K562 (cell line): ENCODE results near the gene SOX6. TPM values are rescaled to one million over a fixed set of nuclear protein-coding genes. Genes with fewer than 3 reads are reported as not detected.

ENCODE experiments used
- ATAC-seq: fragments of 200-7000 bp; cut with Tn5 transposase; 3 replicates; pipeline ENCODE4 v1.9.1; 2020; ENCODE audit warnings: moderate library complexity
- BruUV-seq: library from RNA; stranded (reverse); fragments of 400-500 nt; replicated peaks from 2 replicates; lab custom pipeline; 2021; lab: Mats Ljungman, UMichigan
- CTCF ChIA-PET: fragments of 300-600 bp; formaldehyde crosslinking; extraction: SDS; loops from one replicate; lab custom pipeline; 2021; ENCODE audit warnings: low intra/inter-chr PET ratio; lab: Yijun Ruan, JAX
- POLR2A ChIA-PET: fragments of 300-600, 350-650 bp; sonication (Branson Sonifier 250); formaldehyde crosslinking; extraction: SDS; loops from one replicate; lab custom pipeline; 2021; ENCODE audit warnings: antibody characterized with exemption, inconsistent platforms; lab: Yijun Ruan, JAX
- DNase-seq, 4 experiments: peaks; one replicate each; pipeline versions ENCODE4 v3.0.0 to v3.0.0-alpha.2; 2011 to 2018; ENCODE audit warnings: low spot score in 3 of 4, mixed read lengths in 3 of 4; ENCODE audit errors: extremely low read depth in 1 of 4
- FAIRE-seq: peaks from 2 replicates; lab custom pipeline; 2011; peaks lifted over from hg19 to GRCh38; lab: Jason Lieb, UNC
- H2AFZ ChIP-seq: 2 replicates; pipeline ENCODE4 v1.6.0; 2011; ENCODE audit warnings: low read depth, low read length, control low read depth, inconsistent platforms
- H3K27ac ChIP-seq: fragments of 200-600 bp; 3 replicates; pipeline ENCODE4 v1.8.0; 2011; ENCODE audit warnings: low read depth, mild to moderate bottlenecking, control low read depth, inconsistent platforms, low read length, moderate library complexity, mixed read lengths; ENCODE audit errors: extremely low read depth
- H3K27me3 ChIP-seq, 2 experiments: fragments of 300-600 bp in 1 of 2; 2 replicates in 1 of 2; 3 replicates in 1 of 2; pipeline versions ENCODE4 v1.6.0 to v1.8.0; 2011; ENCODE audit warnings: inconsistent platforms in 2 of 2, low read length in 2 of 2, mild to moderate bottlenecking in 1 of 2, mixed read lengths in 1 of 2, moderate library complexity in 1 of 2; ENCODE audit not compliant: control insufficient read depth in 2 of 2, insufficient read depth in 2 of 2
- H3K36me3 ChIP-seq: fragments of 300-600 bp; 3 replicates; pipeline ENCODE4 v1.8.0; 2011; ENCODE audit warnings: mild to moderate bottlenecking, low read length, inconsistent platforms; ENCODE audit not compliant: control insufficient read depth, insufficient read depth
- H3K4me1 ChIP-seq, 2 experiments: fragments of 200-600 bp in 1 of 2; replicated peaks in 1 of 2; 2 replicates in 1 of 2; 3 replicates in 1 of 2; pipeline versions ENCODE4 v1.5.1 to v1.8.0; 2011; ENCODE audit warnings: inconsistent platforms in 2 of 2, low read length in 2 of 2, mild to moderate bottlenecking in 1 of 2, mixed read lengths in 1 of 2, moderate library complexity in 1 of 2; ENCODE audit not compliant: control insufficient read depth in 2 of 2, insufficient read depth in 2 of 2
- H3K4me2 ChIP-seq: 2 replicates; pipeline ENCODE4 v1.6.1; 2011; ENCODE audit warnings: low read length, control low read depth, inconsistent platforms, mixed read lengths; ENCODE audit not compliant: insufficient read depth
- H3K4me3 ChIP-seq: fragments of 200-600 bp; sonication (generic), shearing (Covaris generic); 2 replicates; pipeline ENCODE4 v1.5.1; 2016; ENCODE audit warnings: control low read depth, inconsistent platforms
- H3K79me2 ChIP-seq: fragments of 200-600 bp; 3 replicates; pipeline ENCODE4 v1.8.0; 2011; ENCODE audit warnings: low read length, inconsistent platforms; ENCODE audit not compliant: control insufficient read depth, insufficient read depth
- H3K9ac ChIP-seq, 2 experiments: 2 replicates each; pipeline versions ENCODE4 v1.6.0 to v1.6.1; 2011; ENCODE audit warnings: low read depth in 2 of 2, low read length in 2 of 2, control low read depth in 1 of 2, inconsistent platforms in 1 of 2, mild to moderate bottlenecking in 1 of 2, mixed read lengths in 1 of 2; ENCODE audit not compliant: insufficient read depth in 1 of 2
- H3K9me1 ChIP-seq: one replicate; pipeline ENCODE4 v1.6.0; 2011; ENCODE audit warnings: inconsistent platforms, mild to moderate bottlenecking, low read length, moderate library complexity; ENCODE audit not compliant: control insufficient read depth, insufficient read depth
- H3K9me3 ChIP-seq: replicated peaks from 2 replicates; pipeline ENCODE4 v1.5.1; 2011; ENCODE audit warnings: low read depth, low read length, inconsistent platforms; ENCODE audit not compliant: control insufficient read depth, insufficient read depth
- H4K20me1 ChIP-seq: replicated peaks from 2 replicates; pipeline ENCODE4 v1.6.1; 2011; ENCODE audit warnings: low read length, inconsistent platforms, mixed read lengths; ENCODE audit not compliant: control insufficient read depth, insufficient read depth
- CSDE1 ChIP-seq, 2 experiments: fragments of 450-650 bp; IDR thresholded peaks; 2 replicates each; pipeline ENCODE4 v1.6.1; 2016; ENCODE audit warnings: mild to moderate bottlenecking in 1 of 2
- CTCFL ChIP-seq: IDR thresholded peaks from 2 replicates; pipeline ENCODE4 v1.6.1; 2011; ENCODE audit warnings: borderline replicate concordance, low read depth, mild to moderate bottlenecking, moderate library complexity, low read length; ENCODE audit not compliant: insufficient read depth, poor library complexity, severe bottlenecking
- ELF1 ChIP-seq: fragments of 200-800 bp; sonication (Bioruptor generic); IDR thresholded peaks from 2 replicates; pipeline ENCODE4 v1.6.1; 2016; ENCODE audit warnings: missing genetic modification characterization, missing compliant biosample characterization
- FOXJ2 ChIP-seq: fragments of 200-800 bp; sonication (Bioruptor generic); IDR thresholded peaks from 2 replicates; pipeline ENCODE4 v1.6.1; 2016; ENCODE audit warnings: missing genetic modification characterization, missing compliant biosample characterization
- IFI16 ChIP-seq: fragments of 250-450 bp; sonication (Bioruptor Pico); IDR thresholded peaks from 2 replicates; pipeline ENCODE4 v2.1.2; 2022; ENCODE audit warnings: mild to moderate bottlenecking, inconsistent platforms
- KDM4B ChIP-seq, 2 experiments: fragments of 450-650 bp in 1 of 2; sonication (generic) in 1 of 2; IDR thresholded peaks; 2 replicates each; pipeline ENCODE4 v1.6.1; 2016 to 2017; ENCODE audit warnings: borderline replicate concordance in 2 of 2, antibody characterized with exemption in 1 of 2, low read depth in 1 of 2, mild to moderate bottlenecking in 1 of 2
- MEIS2 ChIP-seq: fragments of 450-650 bp; IDR thresholded peaks from 2 replicates; pipeline ENCODE4 v1.6.1; 2014; ENCODE audit warnings: mild to moderate bottlenecking; ENCODE audit not compliant: partially characterized antibody
- NFE2L1 ChIP-seq: fragments of 450-650 bp; IDR thresholded peaks from 2 replicates; pipeline ENCODE4 v1.6.1; 2016; ENCODE audit warnings: missing genetic modification characterization, low read depth, mild to moderate bottlenecking, missing compliant biosample characterization, moderate library complexity, borderline replicate concordance
- RFX1 ChIP-seq: fragments of 450-650 bp; IDR thresholded peaks from 2 replicates; pipeline ENCODE4 v1.6.1; 2016; ENCODE audit warnings: mild to moderate bottlenecking, moderate library complexity
- SLC30A9 ChIP-seq: fragments of 250-450 bp; sonication (Bioruptor Pico); IDR thresholded peaks from 2 replicates; pipeline ENCODE4 v1.8.0; 2022; ENCODE audit warnings: mild to moderate bottlenecking, moderate library complexity
- ZNF639 ChIP-seq, 2 experiments: fragments of 200-800 bp in 1 of 2; sonication (Bioruptor generic) in 1 of 2; sonication (generic) in 1 of 2; formaldehyde crosslinking in 1 of 2; IDR thresholded peaks in 1 of 2; conservative IDR thresholded peaks in 1 of 2; 2 replicates each; pipeline versions ENCODE4 v1.5.0 to v1.6.1; 2016 to 2020; ENCODE audit warnings: missing compliant biosample characterization in 1 of 2, missing genetic modification characterization in 1 of 2, missing genetic modification reagents in 1 of 2
- ZNF699 ChIP-seq: fragments of 250-450 bp; sonication (Bioruptor Pico); IDR thresholded peaks from 2 replicates; pipeline ENCODE4 v1.8.0; 2021; ENCODE audit warnings: mild to moderate bottlenecking, moderate library complexity; ENCODE audit not compliant: insufficient replicate concordance
- ZNF830 ChIP-seq: fragments of 250-450 bp; sonication (Bioruptor Pico); IDR thresholded peaks from 2 replicates; pipeline ENCODE4 v1.5.0; 2021; ENCODE audit warnings: mild to moderate bottlenecking
- WGBS: fragments of 100-300 bp; shearing (Covaris generic); methylation state at CpG from one replicate; pipeline ENCODE4 v1.1.6; 2016; ENCODE audit warnings: low coverage, mixed read lengths; ENCODE audit not compliant: insufficient coverage; ENCODE audit errors: missing lambda C conversion rate; 5-methylcytosine and 5-hydroxymethylcytosine counted together
- in situ Hi-C: fragments of 300-500 bp; cut with MboI; formaldehyde crosslinking; loops from 4 replicates; pipeline ENCODE4 v1.15.0; 2018; ENCODE audit warnings: inconsistent platforms, mixed read lengths
- intact Hi-C: fragments of 100-400 bp; cut with micrococcal nuclease; formaldehyde crosslinking; loops from 2 replicates; pipeline ENCODE4 v1.14.2; 2022
- polyA plus RNA-seq, 8 experiments: library from polyadenylated mRNA; depleted of rRNA in 4 of 8; stranded (reverse) in 5 of 8; unstranded in 3 of 8; fragments of >200 nt; fragmentation: Nextera tagmentation in 2 of 8; fragmentation: Illumina TruSeq in 1 of 8; extraction: Ambion mirVana in 2 of 8; extraction: Trizol in 1 of 8; gene quantifications; 2 replicates each; pipeline versions ENCODE4 v1.2.1 to v1.2.3, GENCODE V29; 2011 to 2014; ENCODE audit warnings: inconsistent platforms in 1 of 8, missing spikeins in 1 of 8
- total RNA-seq, 7 experiments: library from RNA; depleted of rRNA in 6 of 7; stranded (reverse); fragments of >200 nt in 6 of 7; fragmentation: Illumina TruSeq in 2 of 7; extraction: Trizol in 2 of 7; gene quantifications; 2 replicates each; pipeline versions ENCODE4 v1.2.1 to v1.2.3, GENCODE V29; 2011 to 2021; ENCODE audit warnings: low replicate concordance in 1 of 7

The SOX6 gene
- total and polyA plus RNA-seq, 9 of the 15 experiments (the other 6 are each of a cell fraction or from before 2014, with no cell fraction given) = 0.89 to 8.7 (median 5.7) TPM

- TF ChIP-seq MEIS2 (no peak), CTCFL (no peak), SLC30A9 (no peak)
Measured at GRCh38 chr11:16041207-16041606, 315.1 kb downstream of the SOX6 start (continued).

GRCh38 chr11:16040151-16040550 is 316.2 kb downstream of the SOX6 start:
- Histone ChIP-seq H3K9ac (no peak overlapping the region), H3K4me3 (no peak overlapping the region), H3K9me1 (no peaks in the 10 kb centered on the region), H3K27ac (no peak overlapping the region), H2AFZ (no peak overlapping the region), H3K9me3 (no peaks in the 10 kb centered on the region), H3K4me2 (no peak overlapping the region), H3K4me1 (no peaks in the 10 kb centered on the region), H3K79me2 (no peaks in the 10 kb centered on the region), H3K36me3 (no peaks in the 10 kb centered on the region), H3K27me3 (no peaks in the 10 kb centered on the region), H4K20me1 (no peaks in the 10 kb centered on the region)
- ATAC-seq (no peak), FAIRE-seq (no peak), DNase-seq (no peak)
- no TSS peak for BruUV-seq
- TF ChIP-seq ZNF639 (CRISPR knock-in tag; conservative IDR thresholded peaks at IDR 0.05 in 1 of 2, IDR thresholded peaks at IDR 0.05 in 1 of 2) = no peak
- TF ChIP-seq ZNF699 (CRISPR knock-in tag) = no peak
- TF ChIP-seq KDM4B (IDR thresholded peaks at IDR 0.05; ENCODE audit: borderline replicate concordance in 2 of 2, low read depth in 1 of 2) = no peak
- TF ChIP-seq RFX1 = peak; percentile 55
- TF ChIP-seq NFE2L1 (tag) = no peak
- no peak for TF ChIP-seq ELF1
- TF ChIP-seq CSDE1 (IDR thresholded peaks at IDR 0.05) = no peak
- TF ChIP-seq FOXJ2 = 0 out of 2 replicates have a peak, but pooled peaks have one; percentile 21
- no peak for TF ChIP-seq IFI16 (CRISPR knock-in tag)
- no peak for TF ChIP-seq ZNF830 (CRISPR knock-in tag)
- 75% methylated on average over 1 of the region's 1 CpG for WGBS
- intact Hi-C loops = loop anchor here (10.0 kb wide), 1 partner anchor 565 kb away; no protein-coding TSS in a partner anchor
- in situ Hi-C loops = no loop called here
- ChIA-PET CTCF (no interaction called here), POLR2A (no interaction called here)
